ENCODE measurements around the gene SUMO4.

SUMO4 gene

DNA sequence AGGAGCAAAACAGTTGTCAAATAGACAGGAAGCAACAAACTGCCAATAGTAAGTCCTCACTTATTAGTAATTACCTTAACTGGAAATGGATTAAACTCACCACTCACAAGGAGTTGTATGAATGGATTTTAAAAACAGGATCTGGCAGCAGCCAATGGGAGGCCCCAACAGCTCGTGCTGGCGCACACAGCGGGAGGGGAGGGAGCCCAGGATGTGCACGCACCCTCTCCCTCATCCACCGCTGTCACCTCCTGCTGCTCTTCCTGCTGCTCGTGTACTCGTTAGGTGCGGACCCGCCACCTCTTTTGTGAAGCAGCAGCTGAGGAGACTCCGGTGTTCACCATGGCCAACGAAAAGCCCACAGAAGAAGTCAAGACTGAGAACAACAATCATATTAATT is at the start of gene SUMO4:
Gene SUMO4 (plus strand): TSS at position 213 of the 400 bp plus-strand sequence. CDS start 130 bp downstream, at position 343.
- TF ChIP-seq, protein P1, sequence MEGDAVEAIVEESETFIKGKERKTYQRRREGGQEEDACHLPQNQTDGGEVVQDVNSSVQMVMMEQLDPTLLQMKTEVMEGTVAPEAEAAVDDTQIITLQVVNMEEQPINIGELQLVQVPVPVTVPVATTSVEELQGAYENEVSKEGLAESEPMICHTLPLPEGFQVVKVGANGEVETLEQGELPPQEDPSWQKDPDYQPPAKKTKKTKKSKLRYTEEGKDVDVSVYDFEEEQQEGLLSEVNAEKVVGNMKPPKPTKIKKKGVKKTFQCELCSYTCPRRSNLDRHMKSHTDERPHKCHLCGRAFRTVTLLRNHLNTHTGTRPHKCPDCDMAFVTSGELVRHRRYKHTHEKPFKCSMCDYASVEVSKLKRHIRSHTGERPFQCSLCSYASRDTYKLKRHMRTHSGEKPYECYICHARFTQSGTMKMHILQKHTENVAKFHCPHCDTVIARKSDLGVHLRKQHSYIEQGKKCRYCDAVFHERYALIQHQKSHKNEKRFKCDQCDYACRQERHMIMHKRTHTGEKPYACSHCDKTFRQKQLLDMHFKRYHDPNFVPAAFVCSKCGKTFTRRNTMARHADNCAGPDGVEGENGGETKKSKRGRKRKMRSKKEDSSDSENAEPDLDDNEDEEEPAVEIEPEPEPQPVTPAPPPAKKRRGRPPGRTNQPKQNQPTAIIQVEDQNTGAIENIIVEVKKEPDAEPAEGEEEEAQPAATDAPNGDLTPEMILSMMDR (IDR thresholded peaks at IDR 0.05; ENCODE audit: unreplicated experiment in 3 of 3) = no peak
- Mint-ChIP-seq H3K4me1 (no peaks in the 10 kb centered on the region), H3K27ac (no peak within 1 kb of the TSS), H3K4me3 (no peak within 1 kb of the TSS), H3K27me3 (ENCODE audit: low read depth) (no peaks in the 10 kb centered on the region), H3K9me3 (peaks cover 8% of the 10 kb centered on the region), H3K36me3 (ENCODE audit: low read depth) (peaks cover 89% of the 10 kb centered on the region)

DNA sequence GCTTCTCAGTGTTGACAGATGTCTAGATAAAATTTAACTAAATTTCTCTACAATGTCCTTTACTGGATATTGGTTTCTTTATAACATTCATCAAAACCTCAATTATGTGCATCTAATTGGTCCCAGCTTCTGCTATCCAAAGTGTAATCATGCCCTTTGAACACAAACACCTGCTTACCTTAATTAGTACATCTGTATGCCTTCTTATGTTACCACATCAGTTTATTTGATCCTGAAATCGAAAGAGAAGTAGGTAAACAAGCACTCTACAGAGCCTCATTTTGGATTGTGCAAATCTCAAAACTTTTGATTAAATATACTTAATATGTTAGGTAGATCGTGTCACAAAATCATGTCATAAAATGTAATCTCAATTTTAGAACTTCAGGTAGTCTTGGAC is 46.1 kb upstream of the SUMO4 start:
- H3K27me3 Mint-ChIP-seq (ENCODE audit: low read depth) = no peaks in the 10 kb centered on the region

DNA sequence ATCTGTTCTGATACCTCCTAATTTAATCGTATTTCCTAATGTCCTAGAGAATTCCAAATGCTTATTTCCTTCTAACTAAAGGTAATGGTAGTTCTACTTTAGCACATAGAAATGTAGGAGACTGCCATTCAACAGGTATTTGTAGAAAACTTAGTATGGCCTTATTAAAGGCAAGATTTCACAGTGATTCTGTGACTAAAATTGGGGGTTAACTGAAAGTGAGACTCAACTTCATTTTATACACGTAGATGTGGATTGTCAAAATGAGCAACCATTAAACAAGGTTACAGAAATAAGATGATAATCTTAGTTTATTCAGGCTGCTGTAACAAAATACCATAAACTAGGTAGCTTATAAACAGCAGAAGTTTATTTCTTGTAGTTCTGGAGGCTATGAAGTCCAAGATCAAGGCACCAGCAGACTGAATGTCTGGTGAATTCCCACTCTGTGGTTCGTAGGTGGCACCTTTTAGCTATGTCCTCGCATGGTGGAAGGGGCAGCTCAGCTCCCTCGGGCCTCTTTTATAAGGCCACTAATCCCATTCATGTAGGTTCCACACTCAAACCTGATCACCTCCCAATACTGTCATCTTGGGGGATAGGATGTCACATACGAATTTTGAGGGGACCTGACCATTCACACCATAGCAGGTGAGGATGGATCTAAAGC is 43.8 kb upstream of the SUMO4 start:
- Mint-ChIP-seq H3K9me3 (peaks cover 2% of the 10 kb centered on the region), H3K36me3 (ENCODE audit: low read depth) (peaks cover 16% of the 10 kb centered on the region), H3K27ac (no peak overlapping the region), H3K4me1 (peaks cover 21% of the 10 kb centered on the region), H3K27me3 (ENCODE audit: low read depth) (no peaks in the 10 kb centered on the region), H3K4me3 (no peak overlapping the region)
- TF ChIP-seq, protein P1 (IDR thresholded peaks at IDR 0.05; ENCODE audit: unreplicated experiment in 3 of 3) = no peak

More for the DNA sequence above, 46.1 kb upstream of the SUMO4 start:
- TF ChIP-seq, protein P1 (IDR thresholded peaks at IDR 0.05; ENCODE audit: unreplicated experiment in 3 of 3) = no peak
- no peaks in the 10 kb centered on the region for H3K9me3 Mint-ChIP-seq
- H3K27ac Mint-ChIP-seq = no peak overlapping the region
- no peak overlapping the region for H3K4me3 Mint-ChIP-seq
- H3K36me3 Mint-ChIP-seq (ENCODE audit: low read depth) = peaks cover 5% of the 10 kb centered on the region
- peaks cover 6% of the 10 kb centered on the region for H3K4me1 Mint-ChIP-seq

DNA sequence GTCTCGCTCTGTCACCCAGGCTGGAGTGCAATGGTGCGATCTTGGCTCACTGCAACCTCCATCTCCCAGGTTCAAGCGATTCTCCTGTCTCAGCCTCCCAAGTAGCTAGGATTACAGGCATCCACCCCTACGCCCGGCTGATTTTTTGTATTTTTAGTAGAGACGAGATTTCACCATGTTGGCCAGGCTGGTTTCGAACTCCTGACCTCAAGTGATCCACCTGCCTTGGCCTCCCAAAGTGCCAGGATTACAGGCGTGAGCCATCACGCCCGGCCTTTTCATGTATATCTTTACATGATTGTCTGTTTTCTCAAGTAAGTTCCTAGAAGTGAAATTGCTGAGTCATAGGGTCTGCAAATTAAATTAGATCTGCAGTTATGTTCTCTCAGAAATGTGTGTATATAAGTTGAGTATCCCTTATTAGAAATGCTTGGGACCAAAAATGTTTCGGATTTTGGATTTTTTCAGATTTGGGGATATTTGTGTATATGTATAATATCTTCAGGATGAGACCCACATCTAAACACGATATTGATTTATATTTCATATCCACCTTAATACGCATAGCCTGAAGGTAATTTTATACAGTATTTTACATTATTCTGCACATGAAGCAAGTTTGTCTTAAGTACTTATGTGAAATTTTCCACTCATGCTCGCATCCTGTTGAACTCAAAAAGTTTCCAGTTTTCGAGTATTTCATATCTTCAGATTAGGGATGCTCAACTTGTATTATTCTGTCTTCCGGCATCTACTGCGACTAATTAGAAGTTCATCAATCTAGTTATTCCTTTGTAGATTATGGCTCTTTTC is 42.1 kb upstream of the SUMO4 start:
- Mint-ChIP-seq H3K27me3 (ENCODE audit: low read depth) (no peaks in the 10 kb centered on the region), H3K27ac (no peak overlapping the region), H3K4me3 (no peak overlapping the region), H3K4me1 (peaks cover 25% of the 10 kb centered on the region), H3K9me3 (peaks cover 2% of the 10 kb centered on the region), H3K36me3 (ENCODE audit: low read depth) (peaks cover 24% of the 10 kb centered on the region)
- TF ChIP-seq, protein P1 (IDR thresholded peaks at IDR 0.05; ENCODE audit: unreplicated experiment in 3 of 3) = no peak

DNA sequence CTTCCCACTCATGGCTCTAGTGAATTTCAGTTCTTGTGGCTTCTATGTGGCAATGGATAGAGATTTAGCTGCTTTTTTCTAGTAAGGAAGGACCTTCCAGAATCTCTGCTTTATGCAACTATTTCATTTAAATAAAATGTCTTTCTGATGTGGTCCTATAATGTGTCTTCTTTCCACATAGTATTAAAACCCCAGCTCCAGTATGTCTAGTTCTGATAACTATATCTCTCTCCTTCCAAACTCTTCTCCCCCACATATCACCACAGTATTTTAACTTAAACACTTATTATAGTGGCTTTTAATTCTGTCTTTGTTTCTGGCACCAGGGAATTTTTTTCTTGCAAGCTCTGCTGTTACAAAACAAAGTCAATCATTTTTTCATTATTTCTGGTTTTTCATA is 40.6 kb upstream of the SUMO4 start:
- no peaks in the 10 kb centered on the region for H3K27me3 Mint-ChIP-seq (ENCODE audit: low read depth)
- peaks cover 33% of the 10 kb centered on the region for H3K4me1 Mint-ChIP-seq
- no peak overlapping the region for H3K4me3 Mint-ChIP-seq
- TF ChIP-seq, protein P1 (IDR thresholded peaks at IDR 0.05; ENCODE audit: unreplicated experiment in 3 of 3) = no peak
- peaks cover 28% of the 10 kb centered on the region for H3K36me3 Mint-ChIP-seq (ENCODE audit: low read depth)
- H3K27ac Mint-ChIP-seq = peak overlapping the region in 1 of 3 experiments; percentile 45
- peaks cover 2% of the 10 kb centered on the region for H3K9me3 Mint-ChIP-seq
